Mucosa of rectum (tissue), 2 donors: ENCODE measurements around the gene TMEM190.

Experiments
- H3K27ac ChIP-seq, 2 donors: one replicate each; pipeline ENCODE4 v1.7.0; 2013; ENCODE audit warnings: inconsistent platforms in 2 of 2, low read depth in 2 of 2, low read length in 2 of 2
- H3K27me3 ChIP-seq, 2 donors: one replicate each; pipeline ENCODE4 v1.7.0; 2013; ENCODE audit warnings: low read length in 2 of 2; ENCODE audit not compliant: control insufficient read depth in 2 of 2, insufficient read depth in 2 of 2
- H3K36me3 ChIP-seq, 2 donors: one replicate each; pipeline ENCODE4 v1.7.0; 2013; ENCODE audit warnings: low read length in 2 of 2; ENCODE audit not compliant: control insufficient read depth in 2 of 2, insufficient read depth in 2 of 2
- H3K4me1 ChIP-seq, 2 donors: one replicate each; pipeline ENCODE4 v1.7.0; 2013; ENCODE audit warnings: low read length in 2 of 2, mild to moderate bottlenecking in 1 of 2; ENCODE audit not compliant: control insufficient read depth in 2 of 2, insufficient read depth in 2 of 2
- H3K4me3 ChIP-seq, 2 donors: one replicate each; pipeline ENCODE4 v1.7.0; 2013; ENCODE audit warnings: low read length in 2 of 2
- H3K9ac ChIP-seq, 2 donors: one replicate each; pipeline ENCODE4 v1.7.0; 2013; ENCODE audit warnings: low read length in 2 of 2, low read depth in 1 of 2, mild to moderate bottlenecking in 1 of 2
- H3K9me3 ChIP-seq, 2 donors: one replicate each; pipeline ENCODE4 v1.7.0; 2013; ENCODE audit warnings: low read length in 2 of 2; ENCODE audit not compliant: control insufficient read depth in 2 of 2
- donor health status: healthy.
- donor health status: Normal muscosa, but diverticular disease.

TMEM190 gene

GRCh38 chr19:55384131-55384919 is 7.7 kb downstream of the TMEM190 start, which contains the start of gene TMEM238:
TSS of gene TMEM238 (minus strand) at chr19:55384292. CDS start at chr19:55384259, 33 bp downstream.
- peaks cover 23 to 24% of the 10 kb centered on the region in 2 donors for H3K36me3 ChIP-seq
- no peaks in the 10 kb centered on the region for H3K9me3 ChIP-seq
- H3K27me3 ChIP-seq = no peaks in the 10 kb centered on the region
- peak within 1 kb of the TSS; percentile 99 for H3K4me3 ChIP-seq
- H3K9ac ChIP-seq = peak within 1 kb of the TSS; percentile 96 to 97
- H3K27ac ChIP-seq = peak within 1 kb of the TSS; percentile 95 to 96
- peaks cover 42 to 44% of the 10 kb centered on the region in 2 donors for H3K4me1 ChIP-seq

GRCh38 chr19:55384920-55385723 is 8.5 kb downstream of the TMEM190 start:
- Histone ChIP-seq H3K9me3 (no peaks in the 10 kb centered on the region), H3K27me3 (no peaks in the 10 kb centered on the region), H3K9ac (peak overlapping the region; percentile 96 to 97), H3K36me3 (peaks cover 26 to 31% of the 10 kb centered on the region in 2 donors), H3K27ac (peak overlapping the region; percentile 95 to 96), H3K4me1 (peaks cover 42 to 44% of the 10 kb centered on the region in 2 donors), H3K4me3 (peak overlapping the region; percentile 99)

GRCh38 chr19:55385724-55386492 is 9.3 kb downstream of the TMEM190 start, which contains the start of gene RPL28:
TSS of gene RPL28 (plus strand) at chr19:55385932. CDS start at chr19:55386358, 426 bp downstream.
- no peaks in the 10 kb centered on the region for H3K9me3 ChIP-seq
- peak within 1 kb of the TSS; percentile 95 to 96 for H3K27ac ChIP-seq
- peaks cover 42 to 44% of the 10 kb centered on the region in 2 donors for H3K4me1 ChIP-seq
- H3K9ac ChIP-seq = peak within 1 kb of the TSS; percentile 97 to 98
- H3K36me3 ChIP-seq = peaks cover 31 to 35% of the 10 kb centered on the region in 2 donors
- no peaks in the 10 kb centered on the region for H3K27me3 ChIP-seq
- H3K4me3 ChIP-seq = peak within 1 kb of the TSS; percentile 99

GRCh38 chr19:55386493-55386971 is 9.9 kb downstream of the TMEM190 start:
- H3K9me3 ChIP-seq = no peaks in the 10 kb centered on the region
- H3K36me3 ChIP-seq = peaks cover 31 to 42% of the 10 kb centered on the region in 2 donors
- no peaks in the 10 kb centered on the region for H3K27me3 ChIP-seq
- peak overlapping the region; percentile 97 to 98 for H3K9ac ChIP-seq
- peak overlapping the region; percentile 99 for H3K4me3 ChIP-seq
- H3K4me1 ChIP-seq = peaks cover 42 to 44% of the 10 kb centered on the region in 2 donors
- H3K27ac ChIP-seq = peak overlapping the region; percentile 76 to 96

- H3K27me3 ChIP-seq = no peaks in the 10 kb centered on the region
- no peak overlapping the region for H3K27ac ChIP-seq
- H3K9me3 ChIP-seq = no peaks in the 10 kb centered on the region
- peaks cover 31 to 44% of the 10 kb centered on the region in 2 donors for H3K36me3 ChIP-seq
- peaks cover 39 to 41% of the 10 kb centered on the region in 2 donors for H3K4me1 ChIP-seq
- peak overlapping the region; percentile 54 to 97 for H3K9ac ChIP-seq
- H3K4me3 ChIP-seq = peak overlapping the region; percentile 99
Observed at GRCh38 chr19:55387736-55388497, 11.3 kb downstream of the TMEM190 start.

GRCh38 chr19:55389386-55390317 is 13.0 kb downstream of the TMEM190 start:
- H3K27me3 ChIP-seq = no peaks in the 10 kb centered on the region
- H3K27ac ChIP-seq = no peak overlapping the region
- H3K36me3 ChIP-seq = peaks cover 31 to 44% of the 10 kb centered on the region in 2 donors
- no peak overlapping the region for H3K9ac ChIP-seq
- H3K4me1 ChIP-seq = peaks cover 29 to 30% of the 10 kb centered on the region in 2 donors
- no peak overlapping the region for H3K4me3 ChIP-seq
- no peaks in the 10 kb centered on the region for H3K9me3 ChIP-seq

GRCh38 chr19:55390461-55390880 is 13.8 kb downstream of the TMEM190 start:
- Histone ChIP-seq H3K9ac (no peak overlapping the region), H3K4me1 (peaks cover 23 to 25% of the 10 kb centered on the region in 2 donors), H3K4me3 (no peak overlapping the region), H3K9me3 (no peaks in the 10 kb centered on the region), H3K27me3 (no peaks in the 10 kb centered on the region), H3K36me3 (peaks cover 31 to 44% of the 10 kb centered on the region in 2 donors), H3K27ac (no peak overlapping the region)

GRCh38 chr19:55391191-55391670 is 14.6 kb downstream of the TMEM190 start:
- H3K9ac ChIP-seq = no peak overlapping the region
- H3K4me1 ChIP-seq = peaks cover 23 to 24% of the 10 kb centered on the region in 2 donors
- no peaks in the 10 kb centered on the region for H3K9me3 ChIP-seq
- no peaks in the 10 kb centered on the region for H3K27me3 ChIP-seq
- H3K27ac ChIP-seq = no peak overlapping the region
- H3K36me3 ChIP-seq = peaks cover 31 to 44% of the 10 kb centered on the region in 2 donors
- no peak overlapping the region for H3K4me3 ChIP-seq
